HG03565 (cell line): ENCODE data around the gene PIK3CD.
"Not testable (repeated sequence)": the region's sequence is repeated elsewhere in the genome, so short reads cannot be mapped to it uniquely, and the experiment has no call there.

Source experiments
- ATAC-seq: cut with Tn5 transposase; IDR thresholded peaks from one replicate; pipeline ENCODE4 v1.9.1; 2021; ENCODE audit warnings: mild to moderate bottlenecking, moderate library complexity; ENCODE audit not compliant: unreplicated experiment

The PIK3CD gene

GRCh38 chr1:9618909-9619679 is 32.4 kb upstream of the PIK3CD start:
- no peak for ATAC-seq

DNA sequence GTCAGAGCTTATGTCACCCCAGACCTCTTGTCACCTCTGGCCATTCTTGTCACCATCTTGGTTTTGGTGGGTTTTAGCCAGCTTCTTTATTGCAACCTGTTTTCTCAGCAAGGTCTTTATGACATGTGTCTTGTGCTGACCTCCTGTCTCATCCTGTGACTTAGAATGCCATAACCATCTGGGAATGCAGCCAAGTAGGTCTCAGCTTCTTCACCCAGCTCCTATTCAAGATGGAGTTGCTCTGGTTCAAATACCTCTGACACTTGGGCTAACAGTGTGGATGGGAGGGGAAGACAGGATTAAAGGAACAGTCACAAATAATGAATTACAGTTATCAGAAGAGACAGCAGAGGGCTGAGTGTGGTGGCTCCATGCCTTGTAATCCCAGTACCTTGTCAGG is 30.5 kb upstream of the PIK3CD start:
- ATAC-seq: no peak

- ATAC-seq: no peak
Measured at GRCh38 chr1:9624081-9624480, 27.4 kb upstream of the PIK3CD start.

DNA sequence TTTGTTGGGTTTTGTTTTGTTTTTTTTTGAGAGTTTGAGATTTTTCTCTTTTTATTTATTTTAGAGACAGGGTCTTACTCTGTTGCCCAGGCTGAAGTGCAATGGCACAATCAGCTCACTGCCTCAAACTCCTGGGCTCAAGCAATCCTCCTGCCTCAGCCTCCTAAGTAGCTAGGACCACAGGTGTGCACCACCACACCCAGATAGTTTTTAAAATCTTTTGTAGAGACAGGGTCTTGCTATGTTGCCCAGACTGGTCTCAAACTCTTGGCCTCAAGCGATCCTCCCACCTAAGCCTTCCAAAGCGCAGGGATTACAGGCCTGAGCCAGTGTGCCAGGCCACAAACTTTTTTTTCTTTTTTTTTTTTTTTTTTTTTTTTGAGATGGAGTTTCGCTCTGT is 26.5 kb upstream of the PIK3CD start:
- not testable (repeated sequence) for ATAC-seq

DNA sequence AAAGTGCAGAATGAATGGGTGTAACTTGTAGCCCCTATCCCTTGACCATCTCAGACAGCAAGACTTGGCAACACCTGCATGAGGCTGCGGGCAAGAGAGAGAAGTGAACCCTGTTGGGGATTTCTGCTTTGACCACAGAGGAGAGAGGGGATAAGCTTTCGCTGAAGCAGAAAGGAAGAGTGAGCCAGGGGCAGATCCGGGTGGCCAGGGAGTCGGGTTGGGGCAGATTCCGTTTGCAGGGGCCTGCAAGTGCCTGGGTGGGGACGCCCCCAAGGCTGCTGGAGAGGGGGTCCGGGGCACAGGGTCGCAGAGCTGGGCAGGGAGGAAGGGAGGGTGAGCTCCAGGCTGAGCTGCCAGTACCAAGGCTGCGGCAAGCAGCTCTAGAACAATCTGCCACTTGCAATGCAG is 25.3 kb upstream of the PIK3CD start:
- ATAC-seq: no peak

GRCh38 chr1:9628541-9629444 is 22.7 kb upstream of the PIK3CD start:
- no peak for ATAC-seq

GRCh38 chr1:9629445-9630201 is 21.9 kb upstream of the PIK3CD start:
- ATAC-seq: no peak

DNA sequence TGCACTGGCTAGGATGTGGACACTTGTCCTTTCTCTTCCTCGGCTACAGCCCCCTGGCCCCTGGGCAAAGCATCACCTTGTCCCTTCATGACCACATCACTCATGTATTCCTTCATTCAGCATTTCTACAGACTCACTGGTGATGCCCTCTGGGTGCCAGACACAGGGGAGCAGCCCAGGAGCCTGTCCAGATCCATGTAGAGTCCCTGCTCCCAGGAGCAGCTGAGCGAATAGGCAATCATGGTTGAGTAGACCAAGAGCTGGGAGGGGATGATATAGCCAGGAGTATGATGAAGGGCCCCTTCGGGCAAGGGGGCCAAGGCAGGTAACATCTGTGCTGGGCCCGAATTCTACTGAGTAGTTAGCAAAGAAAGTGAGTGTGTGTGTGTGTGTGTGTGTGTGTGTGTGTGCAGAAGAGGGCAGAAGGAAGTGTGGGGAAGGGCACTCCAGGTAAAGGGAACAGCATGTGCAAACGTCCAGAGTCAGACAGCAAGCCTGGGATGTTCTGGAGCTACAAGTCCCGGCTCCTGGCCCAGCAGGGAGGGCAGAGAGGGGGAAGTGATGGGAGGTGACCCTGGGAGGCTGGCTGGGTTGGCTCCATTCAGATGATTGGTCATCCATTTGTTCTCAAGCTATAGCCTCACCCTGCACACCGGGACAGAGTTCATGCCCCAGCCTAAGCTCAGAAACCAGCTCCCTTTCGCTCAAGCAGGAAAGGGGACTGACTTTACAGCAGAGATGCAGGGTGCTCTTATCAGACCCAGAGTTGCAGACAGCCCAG is 21.0 kb upstream of the PIK3CD start:
- ATAC-seq: no peak

- ATAC-seq: no peak
Measured at GRCh38 chr1:9631613-9632012, 19.9 kb upstream of the PIK3CD start.

DNA sequence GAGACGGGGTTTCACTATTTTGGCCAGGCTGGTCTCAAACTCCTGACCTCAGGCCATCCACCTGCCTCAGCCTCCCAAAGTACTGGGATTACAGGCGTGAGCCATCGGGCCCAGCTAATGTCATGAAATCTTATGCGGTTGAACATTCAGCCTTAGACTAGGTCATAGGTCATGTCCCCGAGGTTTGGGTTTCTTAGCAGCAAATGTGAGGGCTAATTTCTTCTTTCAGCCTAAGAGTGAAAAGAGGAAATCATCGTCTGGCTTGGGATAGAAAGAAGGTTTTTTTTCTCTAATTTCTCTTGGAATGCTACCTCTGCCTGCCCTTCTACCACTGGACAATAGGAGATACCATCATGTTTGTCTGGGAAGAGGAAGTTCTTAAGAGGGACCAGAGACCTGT is 18.0 kb upstream of the PIK3CD start:
- no peak for ATAC-seq

DNA sequence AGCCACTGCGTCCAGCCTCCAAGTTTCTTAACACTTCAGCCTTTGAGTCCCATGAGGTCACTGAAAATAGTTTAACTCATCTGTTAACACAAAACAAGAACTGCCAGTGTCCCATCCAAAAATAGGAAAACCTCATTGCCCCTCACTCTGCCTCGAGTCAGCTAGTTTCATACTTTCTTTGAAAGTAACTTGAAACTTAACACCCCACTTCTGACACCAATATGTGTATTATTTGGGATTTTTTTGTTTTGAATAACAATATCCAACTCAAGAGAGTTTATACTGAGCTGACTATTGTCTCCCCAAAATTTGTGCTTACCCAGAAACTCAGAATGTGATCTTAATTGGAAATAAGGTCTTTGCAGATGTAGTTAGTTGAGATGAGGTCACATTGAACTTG is 16.9 kb upstream of the PIK3CD start:
- no peak for ATAC-seq

DNA sequence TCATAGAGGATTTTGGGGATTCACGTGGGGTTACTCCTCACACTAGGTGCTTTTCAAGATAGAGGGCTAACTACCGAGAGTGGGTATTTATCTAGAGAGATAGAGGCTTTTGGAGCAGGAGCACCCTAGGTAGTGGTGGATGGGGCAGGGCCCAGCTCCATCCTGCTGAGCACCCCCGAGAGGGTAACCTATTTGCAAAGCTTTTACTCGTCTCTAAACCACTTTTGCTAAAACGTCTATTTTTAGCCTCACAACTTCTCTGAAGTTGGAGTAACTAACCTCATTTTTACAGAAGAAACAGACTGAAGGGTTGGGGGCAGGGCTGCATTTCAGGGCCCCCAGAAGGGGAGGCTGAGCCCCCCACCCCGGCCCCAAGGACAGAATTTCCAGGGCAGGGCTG is 12.3 kb upstream of the PIK3CD start:
- no peak for ATAC-seq

DNA sequence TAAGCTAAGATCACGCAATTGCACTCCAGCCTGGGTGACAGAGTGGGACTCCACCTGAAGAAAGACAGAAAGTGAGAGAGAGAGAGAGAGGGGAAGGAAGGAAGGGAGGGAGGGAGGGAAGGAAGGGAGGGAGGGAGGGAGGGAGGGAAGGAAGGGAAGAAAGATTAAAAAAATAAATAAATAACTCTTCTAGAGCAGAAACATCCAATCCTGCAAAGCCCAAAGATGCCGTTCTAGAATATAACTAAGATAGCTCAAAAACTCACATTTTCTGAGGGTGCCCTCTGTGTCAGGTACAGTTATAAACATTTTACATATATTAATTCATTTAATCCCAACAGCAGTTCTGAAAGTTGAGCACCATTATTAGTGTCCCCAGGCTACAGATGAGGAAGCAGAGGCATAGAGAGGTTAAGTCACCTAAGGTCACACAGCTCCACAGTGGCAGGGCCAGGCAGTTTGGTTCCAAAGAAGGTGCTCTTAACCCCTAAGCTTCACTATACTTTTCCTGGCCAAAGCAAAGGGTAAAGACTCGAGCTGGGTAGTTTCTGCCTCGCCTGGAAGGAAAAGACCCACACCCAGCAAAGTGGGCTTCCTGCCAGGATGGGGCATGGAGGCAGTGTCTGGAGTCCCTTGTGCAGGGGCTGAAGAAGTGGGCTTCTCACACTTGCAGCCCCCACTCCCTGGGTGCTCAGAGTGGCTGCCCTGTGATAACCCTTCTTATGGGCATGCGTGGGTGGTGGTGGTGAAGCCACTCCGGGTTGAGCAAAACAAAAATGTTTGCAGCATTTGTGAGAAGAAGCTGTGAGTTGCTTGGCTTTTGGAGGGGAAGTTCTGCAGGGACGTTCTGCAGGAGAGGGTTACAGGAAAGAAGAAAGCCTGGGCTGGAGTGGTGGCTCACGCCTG is 7.9 kb upstream of the PIK3CD start:
- ATAC-seq: no peak

DNA sequence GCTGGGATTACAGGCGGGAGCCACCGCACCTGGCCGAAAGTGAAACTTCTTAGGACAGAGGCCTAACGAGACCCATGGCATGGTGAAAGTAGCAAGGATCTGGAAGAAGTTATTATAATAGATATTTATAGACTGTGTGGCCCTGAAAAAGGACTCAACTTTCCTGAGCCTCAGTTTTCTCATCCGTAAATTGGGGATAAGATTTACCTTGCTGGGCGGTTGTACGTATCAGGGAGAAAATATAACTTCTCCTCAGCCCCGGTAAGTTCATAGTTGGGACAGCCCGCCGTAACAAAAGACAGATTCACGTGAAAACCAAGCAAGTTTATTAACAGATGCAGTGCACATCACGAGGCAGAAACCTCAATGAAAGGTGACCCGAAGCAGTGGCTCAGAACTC is 5.5 kb upstream of the PIK3CD start:
- no peak for ATAC-seq

- no peak for ATAC-seq
Measured at GRCh38 chr1:9648171-9648570, 3.4 kb upstream of the PIK3CD start.

DNA sequence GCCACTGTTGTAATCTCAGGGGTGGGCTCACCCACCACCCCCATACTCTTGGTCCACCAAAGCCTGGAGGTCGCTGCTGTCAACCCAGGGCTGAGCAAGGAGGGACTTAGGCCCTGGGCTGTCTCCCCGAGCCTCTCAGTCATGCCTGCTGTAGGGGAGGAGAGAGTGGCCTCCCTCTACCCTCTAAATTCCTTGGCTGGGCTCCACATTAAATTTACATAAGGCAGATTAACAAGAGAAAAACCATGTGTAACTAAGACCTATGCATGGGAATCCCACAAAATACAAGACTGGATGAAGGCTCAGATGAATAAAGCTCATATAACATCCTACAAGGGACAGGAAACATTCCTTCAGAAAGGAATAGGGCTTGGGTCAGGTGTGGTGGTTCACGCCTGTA is 1.8 kb upstream of the PIK3CD start:
- no peak for ATAC-seq

- ATAC-seq: no peak
Measured at GRCh38 chr1:9651220-9651564, 339 bp upstream of the PIK3CD start.

GRCh38 chr1:9652379-9653209 is 1.1 kb downstream of the PIK3CD start:
- no peak for ATAC-seq

- no peak for ATAC-seq
Measured at GRCh38 chr1:9653210-9653490, 1.6 kb downstream of the PIK3CD start.
